GM12891 (cell line): ENCODE measurements around the gene SQSTM1.

Experiments used
- POLR2A ChIP-seq: IDR thresholded peaks from 2 replicates; pipeline ENCODE4 v1.6.1; 2011; ENCODE audit warnings: low read depth, low read length, control low read depth
- POLR2AphosphoS5 ChIP-seq: IDR thresholded peaks from 2 replicates; pipeline ENCODE4 v1.6.1; 2011; ENCODE audit warnings: low read depth, low read length, control low read depth
- TAF1 ChIP-seq: IDR thresholded peaks from 2 replicates; pipeline ENCODE4 v1.6.1; 2011; ENCODE audit warnings: low read depth, low read length, control low read depth

- no peak for TF ChIP-seq POLR2AphosphoS5
- no peak for TF ChIP-seq POLR2A
- TF ChIP-seq TAF1 = no peak
Measured at GRCh38 chr5:179841621-179842020, 20.9 kb downstream of the SQSTM1 start.
